ENCODE measurements around the gene TRIM68. TPM values are rescaled to one million over a fixed set of nuclear protein-coding genes. Genes with fewer than 3 reads are reported as not detected.

The TRIM68 gene
- total and polyA plus RNA-seq, 4 donors = 2.6 to 11.2 (median 5.4) TPM

DNA sequence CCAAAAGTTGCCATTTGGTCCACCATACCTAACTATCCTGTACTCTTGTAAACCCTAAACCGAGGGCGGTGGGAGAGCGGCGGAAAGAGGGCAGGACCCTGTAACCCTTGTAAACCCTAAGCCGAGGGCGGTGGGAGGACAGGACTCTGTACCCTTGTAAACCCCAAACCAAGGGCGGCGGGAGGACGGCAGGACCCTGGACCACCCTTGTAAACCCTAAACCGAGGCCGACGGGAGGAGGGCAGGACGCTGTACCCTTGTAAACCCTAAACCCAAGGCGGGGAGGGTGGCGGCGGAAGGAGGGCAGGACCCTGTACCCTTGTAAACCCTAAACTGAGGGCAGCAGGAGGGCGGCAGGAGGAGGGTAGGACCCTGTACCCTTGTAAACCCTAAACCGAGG, 39.0 kb downstream of the TRIM68 start:
- WGBS = 89% methylated on average over 18 of the region's 18 CpGs
- no peak for DNase-seq (ENCODE audit: low spot score)
- H3K36me3 ChIP-seq (ENCODE audit: control insufficient read depth in 4 of 4, insufficient read depth in 3 of 4, low read depth in 1 of 4, low read length in 3 of 4) = no peaks in the 10 kb centered on the region
- H3K9ac ChIP-seq (ENCODE audit: low read depth in 1 of 2, low read length in 2 of 2) = no peak overlapping the region
- TF ChIP-seq JUND (IDR thresholded peaks at IDR 0.05) = no peak
- TF ChIP-seq, protein P1, sequence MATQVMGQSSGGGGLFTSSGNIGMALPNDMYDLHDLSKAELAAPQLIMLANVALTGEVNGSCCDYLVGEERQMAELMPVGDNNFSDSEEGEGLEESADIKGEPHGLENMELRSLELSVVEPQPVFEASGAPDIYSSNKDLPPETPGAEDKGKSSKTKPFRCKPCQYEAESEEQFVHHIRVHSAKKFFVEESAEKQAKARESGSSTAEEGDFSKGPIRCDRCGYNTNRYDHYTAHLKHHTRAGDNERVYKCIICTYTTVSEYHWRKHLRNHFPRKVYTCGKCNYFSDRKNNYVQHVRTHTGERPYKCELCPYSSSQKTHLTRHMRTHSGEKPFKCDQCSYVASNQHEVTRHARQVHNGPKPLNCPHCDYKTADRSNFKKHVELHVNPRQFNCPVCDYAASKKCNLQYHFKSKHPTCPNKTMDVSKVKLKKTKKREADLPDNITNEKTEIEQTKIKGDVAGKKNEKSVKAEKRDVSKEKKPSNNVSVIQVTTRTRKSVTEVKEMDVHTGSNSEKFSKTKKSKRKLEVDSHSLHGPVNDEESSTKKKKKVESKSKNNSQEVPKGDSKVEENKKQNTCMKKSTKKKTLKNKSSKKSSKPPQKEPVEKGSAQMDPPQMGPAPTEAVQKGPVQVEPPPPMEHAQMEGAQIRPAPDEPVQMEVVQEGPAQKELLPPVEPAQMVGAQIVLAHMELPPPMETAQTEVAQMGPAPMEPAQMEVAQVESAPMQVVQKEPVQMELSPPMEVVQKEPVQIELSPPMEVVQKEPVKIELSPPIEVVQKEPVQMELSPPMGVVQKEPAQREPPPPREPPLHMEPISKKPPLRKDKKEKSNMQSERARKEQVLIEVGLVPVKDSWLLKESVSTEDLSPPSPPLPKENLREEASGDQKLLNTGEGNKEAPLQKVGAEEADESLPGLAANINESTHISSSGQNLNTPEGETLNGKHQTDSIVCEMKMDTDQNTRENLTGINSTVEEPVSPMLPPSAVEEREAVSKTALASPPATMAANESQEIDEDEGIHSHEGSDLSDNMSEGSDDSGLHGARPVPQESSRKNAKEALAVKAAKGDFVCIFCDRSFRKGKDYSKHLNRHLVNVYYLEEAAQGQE (IDR thresholded peaks at IDR 0.05) = no peak
- TF ChIP-seq YY1 (IDR thresholded peaks at IDR 0.05) = no peak
- TF ChIP-seq EGR1 (IDR thresholded peaks at IDR 0.05; ENCODE audit: low read depth in 2 of 2) = no peak
- TF ChIP-seq, protein P2, sequence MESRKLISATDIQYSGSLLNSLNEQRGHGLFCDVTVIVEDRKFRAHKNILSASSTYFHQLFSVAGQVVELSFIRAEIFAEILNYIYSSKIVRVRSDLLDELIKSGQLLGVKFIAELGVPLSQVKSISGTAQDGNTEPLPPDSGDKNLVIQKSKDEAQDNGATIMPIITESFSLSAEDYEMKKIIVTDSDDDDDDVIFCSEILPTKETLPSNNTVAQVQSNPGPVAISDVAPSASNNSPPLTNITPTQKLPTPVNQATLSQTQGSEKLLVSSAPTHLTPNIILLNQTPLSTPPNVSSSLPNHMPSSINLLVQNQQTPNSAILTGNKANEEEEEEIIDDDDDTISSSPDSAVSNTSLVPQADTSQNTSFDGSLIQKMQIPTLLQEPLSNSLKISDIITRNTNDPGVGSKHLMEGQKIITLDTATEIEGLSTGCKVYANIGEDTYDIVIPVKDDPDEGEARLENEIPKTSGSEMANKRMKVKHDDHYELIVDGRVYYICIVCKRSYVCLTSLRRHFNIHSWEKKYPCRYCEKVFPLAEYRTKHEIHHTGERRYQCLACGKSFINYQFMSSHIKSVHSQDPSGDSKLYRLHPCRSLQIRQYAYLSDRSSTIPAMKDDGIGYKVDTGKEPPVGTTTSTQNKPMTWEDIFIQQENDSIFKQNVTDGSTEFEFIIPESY (IDR thresholded peaks at IDR 0.05) = no peak
- no peak for TF ChIP-seq HNF4G (IDR thresholded peaks at IDR 0.05)
- no peaks in the 10 kb centered on the region for H3K27me3 ChIP-seq (ENCODE audit: control insufficient read depth in 4 of 4, insufficient read depth in 4 of 4, low read length in 3 of 4)
- peaks cover 0 to 3% (median 1%) of the 10 kb centered on the region in 4 donors for H3K9me3 ChIP-seq (ENCODE audit: control insufficient read depth in 4 of 4, low read length in 3 of 4)
- H3K27ac ChIP-seq (ENCODE audit: low read depth in 1 of 2, low read length in 2 of 2) = no peak overlapping the region
- H3K4me3 ChIP-seq (ENCODE audit: low read depth in 1 of 3, low read length in 3 of 3) = no peak overlapping the region
- no peaks in the 10 kb centered on the region for H3K4me1 ChIP-seq (ENCODE audit: control insufficient read depth in 4 of 4, insufficient read depth in 4 of 4, low read length in 3 of 4)

DNA sequence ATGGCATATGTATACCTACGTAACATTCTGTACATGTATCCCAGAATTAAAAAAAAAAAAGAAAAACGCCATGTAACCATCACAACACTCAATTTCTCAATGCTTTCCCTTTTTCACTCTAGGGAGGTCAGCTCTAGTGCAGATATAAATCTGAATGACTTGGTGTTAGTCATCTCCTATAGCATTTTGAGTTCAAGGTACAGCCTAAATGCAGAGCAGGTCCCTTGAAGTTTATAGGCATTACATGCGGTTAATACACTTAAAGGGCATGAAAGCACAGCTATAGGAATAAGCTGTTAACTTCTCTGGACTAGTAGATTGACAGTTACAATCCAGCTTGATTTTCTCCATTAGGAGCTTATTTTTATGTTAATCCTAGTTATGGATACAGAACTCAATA, 42.7 kb downstream of the TRIM68 start:
- no peak for DNase-seq (ENCODE audit: low spot score)
- TF ChIP-seq EGR1 (IDR thresholded peaks at IDR 0.05; ENCODE audit: low read depth in 2 of 2) = no peak
- TF ChIP-seq FOXA1 (IDR thresholded peaks at IDR 0.05) = no peak
- TF ChIP-seq SP1 (IDR thresholded peaks at IDR 0.05) = no peak
- TF ChIP-seq NR2F2 (IDR thresholded peaks at IDR 0.05) = no peak
- Histone ChIP-seq H3K4me3 (ENCODE audit: low read depth in 1 of 3, low read length in 3 of 3) (no peak overlapping the region), H3K27me3 (ENCODE audit: control insufficient read depth in 4 of 4, insufficient read depth in 4 of 4, low read length in 3 of 4) (no peaks in the 10 kb centered on the region), H3K4me1 (ENCODE audit: control insufficient read depth in 4 of 4, insufficient read depth in 4 of 4, low read length in 3 of 4) (no peaks in the 10 kb centered on the region), H3K36me3 (ENCODE audit: control insufficient read depth in 4 of 4, insufficient read depth in 3 of 4, low read depth in 1 of 4, low read length in 3 of 4) (no peaks in the 10 kb centered on the region), H3K9me3 (ENCODE audit: control insufficient read depth in 4 of 4, low read length in 3 of 4) (peaks cover 0 to 3% (median 1%) of the 10 kb centered on the region in 4 donors), H3K9ac (ENCODE audit: low read depth in 1 of 2, low read length in 2 of 2) (no peak overlapping the region), H3K27ac (ENCODE audit: low read depth in 1 of 2, low read length in 2 of 2) (no peak overlapping the region)
- WGBS = 84% methylated on average over 3 of the region's 3 CpGs

DNA sequence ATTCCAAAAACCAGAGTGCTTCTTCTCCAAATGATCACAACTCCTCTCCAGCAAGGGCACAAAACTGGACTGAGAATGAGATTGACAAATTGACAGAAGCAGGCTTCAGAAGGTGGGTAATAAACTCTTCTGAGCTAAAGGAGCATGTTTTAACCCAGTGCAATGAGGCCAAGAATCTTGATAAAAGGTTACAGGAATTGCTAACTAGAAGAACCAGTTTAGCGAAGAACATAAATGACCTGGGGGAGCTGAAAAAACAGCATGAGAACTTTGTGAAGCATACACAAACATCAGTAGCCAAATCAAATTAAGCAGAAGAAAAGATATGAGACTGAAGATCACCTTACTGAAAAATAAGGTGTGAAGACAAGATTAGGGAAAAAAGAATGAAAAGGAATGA, 47.6 kb downstream of the TRIM68 start:
- Histone ChIP-seq H3K4me1 (ENCODE audit: control insufficient read depth in 4 of 4, insufficient read depth in 4 of 4, low read length in 3 of 4) (no peaks in the 10 kb centered on the region), H3K4me3 (ENCODE audit: low read depth in 1 of 3, low read length in 3 of 3) (no peak overlapping the region), H3K9ac (ENCODE audit: low read depth in 1 of 2, low read length in 2 of 2) (no peak overlapping the region), H3K9me3 (ENCODE audit: control insufficient read depth in 4 of 4, low read length in 3 of 4) (peaks cover 0 to 3% (median under 1%) of the 10 kb centered on the region in 4 donors), H3K27ac (ENCODE audit: low read depth in 1 of 2, low read length in 2 of 2) (no peak overlapping the region), H3K27me3 (ENCODE audit: control insufficient read depth in 4 of 4, insufficient read depth in 4 of 4, low read length in 3 of 4) (no peaks in the 10 kb centered on the region), H3K36me3 (ENCODE audit: control insufficient read depth in 4 of 4, insufficient read depth in 3 of 4, low read depth in 1 of 4, low read length in 3 of 4) (no peaks in the 10 kb centered on the region)
- no peak for DNase-seq (ENCODE audit: low spot score)
- WGBS = 82% methylated on average over 1 of the region's 1 CpG
- TF ChIP-seq TAF1 (conservative IDR thresholded peaks at IDR 0.05) (no peak), GABPA (IDR thresholded peaks at IDR 0.05 in 1 of 2, conservative IDR thresholded peaks at IDR 0.05 in 1 of 2) (no peak), YY1 (IDR thresholded peaks at IDR 0.05) (no peak), JUND (IDR thresholded peaks at IDR 0.05) (no peak), HNF4A (conservative IDR thresholded peaks at IDR 0.05) (no peak), RAD21 (IDR thresholded peaks at IDR 0.05) (no peak), FOXA1 (IDR thresholded peaks at IDR 0.05) (no peak), FOXA2 (IDR thresholded peaks at IDR 0.05) (no peak), SP1 (IDR thresholded peaks at IDR 0.05) (no peak), NR2F2 (IDR thresholded peaks at IDR 0.05) (no peak)
- TF ChIP-seq, protein P2 (IDR thresholded peaks at IDR 0.05) = no peak
- TF ChIP-seq, protein P1 (IDR thresholded peaks at IDR 0.05) = no peak
- TF ChIP-seq, protein P3, sequence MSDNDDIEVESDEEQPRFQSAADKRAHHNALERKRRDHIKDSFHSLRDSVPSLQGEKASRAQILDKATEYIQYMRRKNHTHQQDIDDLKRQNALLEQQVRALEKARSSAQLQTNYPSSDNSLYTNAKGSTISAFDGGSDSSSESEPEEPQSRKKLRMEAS (IDR thresholded peaks at IDR 0.05) = no peak

Data from liver (tissue), 9 donors.